Panc1 (cell line): Measurements from ENCODE around the gene AOAH.

Source experiments
- SIN3A ChIP-seq: IDR thresholded peaks from 2 replicates; pipeline ENCODE4 v1.6.1; 2012; ENCODE audit warnings: low read depth, mild to moderate bottlenecking, low read length, moderate library complexity, borderline replicate concordance; ENCODE audit not compliant: insufficient read depth
- TF ChIP-seq, protein P1 (sequence below): fragments of 450-650 bp; IDR thresholded peaks from 2 replicates; pipeline ENCODE4 v1.5.1; 2017; ENCODE audit warnings: mild to moderate bottlenecking

GRCh38 chr7:36613031-36613614 is 111.2 kb downstream of the AOAH start:
- TF ChIP-seq, protein P1, sequence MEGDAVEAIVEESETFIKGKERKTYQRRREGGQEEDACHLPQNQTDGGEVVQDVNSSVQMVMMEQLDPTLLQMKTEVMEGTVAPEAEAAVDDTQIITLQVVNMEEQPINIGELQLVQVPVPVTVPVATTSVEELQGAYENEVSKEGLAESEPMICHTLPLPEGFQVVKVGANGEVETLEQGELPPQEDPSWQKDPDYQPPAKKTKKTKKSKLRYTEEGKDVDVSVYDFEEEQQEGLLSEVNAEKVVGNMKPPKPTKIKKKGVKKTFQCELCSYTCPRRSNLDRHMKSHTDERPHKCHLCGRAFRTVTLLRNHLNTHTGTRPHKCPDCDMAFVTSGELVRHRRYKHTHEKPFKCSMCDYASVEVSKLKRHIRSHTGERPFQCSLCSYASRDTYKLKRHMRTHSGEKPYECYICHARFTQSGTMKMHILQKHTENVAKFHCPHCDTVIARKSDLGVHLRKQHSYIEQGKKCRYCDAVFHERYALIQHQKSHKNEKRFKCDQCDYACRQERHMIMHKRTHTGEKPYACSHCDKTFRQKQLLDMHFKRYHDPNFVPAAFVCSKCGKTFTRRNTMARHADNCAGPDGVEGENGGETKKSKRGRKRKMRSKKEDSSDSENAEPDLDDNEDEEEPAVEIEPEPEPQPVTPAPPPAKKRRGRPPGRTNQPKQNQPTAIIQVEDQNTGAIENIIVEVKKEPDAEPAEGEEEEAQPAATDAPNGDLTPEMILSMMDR, result no peak
- no peak for TF ChIP-seq SIN3A
